Body of pancreas (tissue), 4 donors: Measurements from ENCODE around the gene SKI. TPM values are rescaled to one million over a fixed set of nuclear protein-coding genes. Genes with fewer than 3 reads are reported as not detected.

Source experiments
- ATAC-seq: fragments of 150-250 bp; one replicate; pipeline ENCODE4 v1.9.1; 2016
- DNase-seq, 4 donors: peaks; one replicate each; pipeline ENCODE4 v3.0.0-alpha.2; 2019
- H3K27ac ChIP-seq, 4 donors: fragments of 200-600 bp; sonication (generic); 1 replicate in 3 of 4; 2 replicates in 1 of 4; pipeline versions ENCODE4 v1.5.1 to v1.6.1; 2016 to 2019; ENCODE audit warnings: mild to moderate bottlenecking in 1 of 4, mixed read lengths in 1 of 4, moderate library complexity in 1 of 4
- H3K27me3 ChIP-seq, 2 donors: fragments of 200-600 bp; sonication (generic); one replicate each; pipeline ENCODE4 v1.6.0; 2016; ENCODE audit warnings: mild to moderate bottlenecking in 1 of 2
- H3K36me3 ChIP-seq, 2 donors: fragments of 200-600 bp; sonication (generic); replicated peaks in 1 of 2; 2 replicates each; pipeline ENCODE4 v1.5.1; 2016; ENCODE audit warnings: low read depth in 2 of 2; ENCODE audit not compliant: insufficient read depth in 1 of 2
- H3K4me1 ChIP-seq: fragments of 200-600 bp; sonication (generic); one replicate; pipeline ENCODE4 v1.6.0; 2016
- H3K4me3 ChIP-seq, 2 donors: fragments of 200-600 bp; sonication (generic); 1 replicate in 1 of 2; 2 replicates in 1 of 2; pipeline ENCODE4 v1.5.1; 2016 to 2019
- H3K9me3 ChIP-seq, 3 donors: fragments of 200-600 bp; sonication (generic); 1 replicate in 2 of 3; 2 replicates in 1 of 3; pipeline ENCODE4 v1.5.1; 2016
- CTCF ChIP-seq, 7 experiments: fragments of 450-650 bp in 4 of 7; fragments of 200-600 bp in 3 of 7; sonication (generic) in 3 of 7; IDR thresholded peaks; one replicate each; pipeline ENCODE4 v1.5.1; 2016 to 2019; ENCODE audit warnings: antibody characterized with exemption in 7 of 7
- POLR2A ChIP-seq, 3 donors: fragments of 450-650 bp; IDR thresholded peaks; one replicate each; pipeline ENCODE4 v1.6.1; 2016; ENCODE audit warnings: antibody characterized with exemption in 3 of 3, mild to moderate bottlenecking in 2 of 3
- whole genome bisulfite sequencing, 2 donors: methylation state at CpG; one replicate each; pipeline ENCODE4 v1.1.5; 2017; 5-methylcytosine and 5-hydroxymethylcytosine counted together
- intact Hi-C: fragments of 100-400 bp; cut with DNase I; formaldehyde crosslinking; loops from one replicate; pipeline ENCODE4 v1.15.1; 2023
- total RNA-seq, 2 donors: library from RNA; depleted of rRNA; stranded (reverse); fragments of >200 nt; gene quantifications; one replicate each; pipeline ENCODE4 v1.1.0, GENCODE V29; 2016

SKI gene
- total RNA-seq, 2 donors from 2014 or later, result 15.8 to 33.0 TPM

DNA sequence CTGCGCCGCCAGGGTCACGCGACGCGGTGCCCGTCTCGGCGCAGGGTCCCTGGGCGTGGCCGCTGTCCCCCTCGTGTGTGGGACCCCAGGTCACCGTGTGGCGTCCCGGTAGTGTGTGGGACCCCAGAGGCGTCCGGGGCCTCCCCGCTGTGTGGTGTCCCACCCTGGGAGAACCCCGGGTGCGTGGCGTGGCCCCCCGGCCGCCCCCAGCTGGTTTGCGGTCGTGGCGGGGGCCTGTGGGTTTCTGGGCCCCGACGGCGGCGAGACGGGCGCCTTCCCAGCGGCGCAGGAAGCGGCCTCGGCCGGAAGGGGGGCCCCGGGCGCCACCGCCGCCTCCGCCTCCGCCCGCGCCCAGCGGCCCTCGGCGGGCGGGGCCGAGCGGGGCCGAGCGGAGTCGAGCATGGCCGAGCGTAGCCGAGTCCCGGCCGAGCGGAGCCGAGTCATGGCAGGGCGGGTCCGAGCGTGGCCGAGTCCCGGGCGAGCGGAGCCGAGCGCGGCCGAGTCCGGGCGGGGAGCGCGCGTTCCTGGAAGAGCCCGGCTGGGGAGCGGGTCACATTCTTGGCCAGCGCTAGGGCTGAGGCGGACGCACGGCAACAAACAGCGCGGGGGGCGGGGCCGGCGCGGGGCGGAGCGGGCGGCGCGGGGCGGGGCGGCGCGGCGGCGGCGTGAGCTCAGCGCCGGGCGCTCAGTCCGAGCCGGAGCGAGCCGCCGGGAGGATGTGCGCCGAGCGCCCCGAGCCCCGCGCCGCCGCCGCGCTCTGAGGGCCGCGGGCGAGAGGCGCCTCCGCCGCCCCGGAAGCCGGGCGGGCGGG, 568 bp upstream of the SKI start:
- ATAC-seq (peak; percentile 94), DNase-seq (peak; percentile 97 to 98 (median 97))
- Histone ChIP-seq H3K27me3 (no peaks in the 10 kb centered on the region), H3K4me3 (no peak overlapping the region), H3K27ac (peak overlapping the region; percentile 97 to 99 (median 98)), H3K9me3 (no peaks in the 10 kb centered on the region), H3K4me1 (peaks cover 45% of the 10 kb centered on the region), H3K36me3 (no peaks in the 10 kb centered on the region)
- TF ChIP-seq POLR2A (IDR thresholded peaks at IDR 0.05) (peak; percentile 78 to 84 (median 79)), CTCF (IDR thresholded peaks at IDR 0.05) (peak in 3 of 7 experiments; percentile 7 to 41 (median 24))
- intact Hi-C loops, result no loop called here
- WGBS, 2 donors, result 0% methylated on average over 121 of the region's 129 CpGs; no CpG with 5 or more reads in 1 of the 2 donors

GRCh38 chr1:2228694-2229036, 546 bp downstream of the SKI start:
- no peaks in the 10 kb centered on the region for H3K9me3 ChIP-seq
- intact Hi-C loops, result no loop called here
- peaks cover 57% of the 10 kb centered on the region for H3K4me1 ChIP-seq
- H3K36me3 ChIP-seq, result no peaks in the 10 kb centered on the region
- DNase-seq (peak in 3 of 4 donors; percentile 43 to 55 (median 50)), ATAC-seq (no peak)
- H3K27ac ChIP-seq, result peak overlapping the region in 3 of 4 donors; percentile 57 to 76 (median 74)
- no peak for TF ChIP-seq POLR2A (IDR thresholded peaks at IDR 0.05)
- H3K4me3 ChIP-seq, result peak overlapping the region in 1 of 2 donors; percentile 37
- no peaks in the 10 kb centered on the region for H3K27me3 ChIP-seq
- WGBS, 2 donors, result 0% methylated on average over 37 of the region's 50 CpGs; no CpG with 5 or more reads in 1 of the 2 donors

DNA sequence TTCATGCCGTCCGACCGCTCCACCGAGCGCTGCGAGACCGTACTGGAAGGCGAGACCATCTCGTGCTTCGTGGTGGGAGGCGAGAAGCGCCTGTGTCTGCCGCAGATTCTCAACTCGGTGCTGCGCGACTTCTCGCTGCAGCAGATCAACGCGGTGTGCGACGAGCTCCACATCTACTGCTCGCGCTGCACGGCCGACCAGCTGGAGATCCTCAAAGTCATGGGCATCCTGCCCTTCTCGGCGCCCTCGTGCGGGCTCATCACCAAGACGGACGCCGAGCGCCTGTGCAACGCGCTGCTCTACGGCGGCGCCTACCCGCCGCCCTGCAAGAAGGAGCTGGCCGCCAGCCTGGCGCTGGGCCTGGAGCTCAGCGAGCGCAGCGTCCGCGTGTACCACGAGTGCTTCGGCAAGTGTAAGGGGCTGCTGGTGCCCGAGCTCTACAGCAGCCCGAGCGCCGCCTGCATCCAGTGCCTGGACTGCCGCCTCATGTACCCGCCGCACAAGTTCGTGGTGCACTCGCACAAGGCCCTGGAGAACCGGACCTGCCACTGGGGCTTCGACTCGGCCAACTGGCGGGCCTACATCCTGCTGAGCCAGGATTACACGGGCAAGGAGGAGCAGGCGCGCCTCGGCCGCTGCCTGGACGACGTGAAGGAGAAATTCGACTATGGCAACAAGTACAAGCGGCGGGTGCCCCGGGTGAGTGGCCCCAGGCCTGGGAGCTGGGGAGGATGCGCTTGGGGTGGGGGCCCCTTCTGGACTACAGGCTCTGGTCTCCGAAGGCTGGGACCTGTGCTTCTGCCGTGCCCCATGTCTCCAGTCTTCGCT, 1.1 kb downstream of the SKI start:
- Histone ChIP-seq H3K4me1 (peaks cover 62% of the 10 kb centered on the region), H3K27ac (peak overlapping the region; percentile 16 to 76 (median 66)), H3K27me3 (no peaks in the 10 kb centered on the region), H3K36me3 (no peaks in the 10 kb centered on the region), H3K4me3 (peak overlapping the region in 1 of 2 donors; percentile 37), H3K9me3 (no peaks in the 10 kb centered on the region)
- DNase-seq (peak; percentile 65 to 79 (median 76)), ATAC-seq (peak; percentile 5)
- TF ChIP-seq POLR2A (IDR thresholded peaks at IDR 0.05), result peak; percentile 20 to 42 (median 38)
- TF ChIP-seq CTCF (IDR thresholded peaks at IDR 0.05), result peak in 1 of 7 experiments; percentile 7
- intact Hi-C loops, result no loop called here
- 0 to 10% methylated on average over 12 to 77 of the region's 77 CpGs for WGBS, 2 donors

- peak in 2 of 4 donors; percentile 46 for DNase-seq
- H3K4me3 ChIP-seq, result peak overlapping the region in 1 of 2 donors; percentile 37
- no peak for TF ChIP-seq CTCF (IDR thresholded peaks at IDR 0.05)
- no peak for TF ChIP-seq POLR2A (IDR thresholded peaks at IDR 0.05)
- WGBS, 2 donors, result 49 to 61% methylated on average over 5 to 31 of the region's 32 CpGs
- peak overlapping the region; percentile 32 to 76 (median 66) for H3K27ac ChIP-seq
- H3K27me3 ChIP-seq, result no peaks in the 10 kb centered on the region
- ATAC-seq, result no peak
- H3K9me3 ChIP-seq, result no peaks in the 10 kb centered on the region
- no peaks in the 10 kb centered on the region for H3K36me3 ChIP-seq
- intact Hi-C loops, result loop anchor here (5.0 kb wide), 1 partner anchor 38 kb away; the partner anchor contains the start of gene FAAP20
- H3K4me1 ChIP-seq, result peaks cover 71% of the 10 kb centered on the region
Observed at GRCh38 chr1:2229911-2230731, 2.0 kb downstream of the SKI start.
